GM21360 (cell line): Measurements from ENCODE around the gene LPAR1.

Experiments
- ATAC-seq: cut with Tn5 transposase; IDR thresholded peaks from one replicate; pipeline ENCODE4 v1.9.1; 2021; ENCODE audit warnings: mild to moderate bottlenecking, moderate library complexity; ENCODE audit not compliant: unreplicated experiment

LPAR1 gene

GRCh38 chr9:111003182-111003581 is 35.1 kb downstream of the LPAR1 start:
- ATAC-seq: no peak

- ATAC-seq: no peak
Measured at GRCh38 chr9:111001526-111001925, 36.7 kb downstream of the LPAR1 start.

GRCh38 chr9:111000202-111000601 is 38.1 kb downstream of the LPAR1 start:
- ATAC-seq: no peak

GRCh38 chr9:110999379-110999778 is 38.9 kb downstream of the LPAR1 start:
- no peak for ATAC-seq

- no peak for ATAC-seq
Measured at GRCh38 chr9:110997847-110998246, 40.4 kb downstream of the LPAR1 start.

GRCh38 chr9:110996436-110997220 is 41.6 kb downstream of the LPAR1 start:
- no peak for ATAC-seq

- ATAC-seq: no peak
Measured at GRCh38 chr9:110995420-110996340, 42.6 kb downstream of the LPAR1 start.

GRCh38 chr9:110994771-110995241 is 43.5 kb downstream of the LPAR1 start:
- no peak for ATAC-seq

- no peak for ATAC-seq
Measured at GRCh38 chr9:110990481-110990880, 47.8 kb downstream of the LPAR1 start.

GRCh38 chr9:110986529-110986928 is 51.7 kb downstream of the LPAR1 start:
- no peak for ATAC-seq

GRCh38 chr9:110984890-110985437 is 53.3 kb downstream of the LPAR1 start:
- ATAC-seq: no peak

- ATAC-seq: no peak
Measured at GRCh38 chr9:110980261-110980660, 58.0 kb downstream of the LPAR1 start.

- ATAC-seq: no peak
Measured at GRCh38 chr9:110979636-110980035, 58.6 kb downstream of the LPAR1 start.

GRCh38 chr9:110978516-110978915 is 59.8 kb downstream of the LPAR1 start:
- no peak for ATAC-seq

- ATAC-seq: no peak
Measured at GRCh38 chr9:110977259-110977709, 61.0 kb downstream of the LPAR1 start.

- no peak for ATAC-seq
Measured at GRCh38 chr9:110975969-110976368, 62.3 kb downstream of the LPAR1 start.

- ATAC-seq: no peak
Measured at GRCh38 chr9:110975278-110975677, 63.0 kb downstream of the LPAR1 start.

- no peak for ATAC-seq
Measured at GRCh38 chr9:110971705-110972104, 66.6 kb downstream of the LPAR1 start.

GRCh38 chr9:110971234-110971633 is 67.0 kb downstream of the LPAR1 start:
- ATAC-seq: no peak

- ATAC-seq: no peak
Measured at GRCh38 chr9:110969971-110970386, 68.3 kb downstream of the LPAR1 start.

- no peak for ATAC-seq
Measured at GRCh38 chr9:110968096-110968495, 70.2 kb downstream of the LPAR1 start.
